Activated naive CD4-positive, alpha-beta T cell (primary cell): ENCODE data around the gene MYO1B.

ENCODE experiments used
- DNase-seq, 4 experiments: peaks; one replicate each; lab custom pipeline; 2025; lab: John Stamatoyannopoulos, UW

Gene MYO1B

DNA sequence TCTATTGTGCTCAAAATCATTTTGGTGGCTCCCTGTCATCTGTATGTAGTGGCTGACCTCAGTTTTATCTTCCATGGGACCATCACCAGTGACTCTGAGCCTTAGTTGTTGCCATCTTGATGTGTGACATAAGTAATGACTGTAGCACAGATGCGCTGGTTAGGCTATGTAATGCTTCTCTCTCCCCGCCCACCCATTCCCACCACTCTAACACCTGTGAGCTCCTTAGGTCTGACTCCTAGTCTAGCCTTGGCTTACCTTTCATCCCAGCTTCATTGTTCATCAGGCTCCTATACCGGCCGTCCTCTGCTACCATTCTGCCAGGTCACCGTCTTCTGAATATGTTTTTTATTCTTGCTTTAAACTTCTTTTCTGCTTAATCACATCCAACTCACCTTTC is 17.2 kb downstream of the MYO1B start:
- no peak for DNase-seq

- no peak for DNase-seq
Observed at GRCh38 chr2:191263050-191263449, 17.8 kb downstream of the MYO1B start.

- DNase-seq = no peak
Observed at GRCh38 chr2:191264647-191265081, 19.5 kb downstream of the MYO1B start.

- no peak for DNase-seq
Observed at GRCh38 chr2:191265311-191266170, 20.3 kb downstream of the MYO1B start.

GRCh38 chr2:191266201-191266600 is 21.0 kb downstream of the MYO1B start:
- DNase-seq = no peak

DNA sequence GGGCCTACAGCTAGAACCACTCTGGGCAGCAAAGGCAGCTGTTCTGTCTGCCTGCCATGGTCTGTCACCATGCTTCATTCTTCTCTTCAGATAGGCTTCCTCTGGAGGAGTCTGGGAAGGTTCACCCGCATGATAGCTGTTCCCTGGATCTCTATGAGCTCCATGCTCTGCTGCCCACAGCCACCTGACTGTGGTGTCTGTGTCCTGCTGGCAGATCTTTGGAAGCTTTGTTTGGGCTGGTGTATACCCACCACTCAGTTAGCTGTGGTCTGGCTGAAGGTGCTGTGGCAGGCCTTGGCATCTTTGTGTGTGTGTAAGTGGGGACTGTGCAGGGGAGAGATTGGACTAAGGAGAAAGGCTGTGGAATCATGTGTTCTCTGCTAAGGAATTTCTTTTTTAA is 23.4 kb downstream of the MYO1B start:
- DNase-seq = no peak

- DNase-seq = no peak
Observed at GRCh38 chr2:191270306-191271161, 25.3 kb downstream of the MYO1B start.

DNA sequence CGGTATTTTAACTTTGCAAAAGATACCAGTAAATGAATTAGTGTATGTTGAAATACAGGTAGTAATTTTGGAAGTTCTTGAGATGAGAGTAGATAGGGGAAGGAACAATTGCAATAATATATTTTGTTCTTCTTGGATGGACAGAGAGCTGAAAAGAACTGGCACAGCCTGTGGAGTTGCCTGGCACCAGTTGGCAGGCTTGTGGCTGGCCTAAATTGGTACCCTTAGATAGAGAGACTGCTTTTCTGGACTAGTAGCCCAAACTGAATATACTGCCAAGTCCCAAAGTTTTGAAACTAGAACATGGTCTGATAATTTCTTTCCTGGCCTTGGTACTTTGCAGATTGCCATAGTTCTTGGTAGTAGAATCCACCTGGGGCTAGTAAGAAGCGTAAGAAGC is 26.9 kb downstream of the MYO1B start:
- no peak for DNase-seq

- DNase-seq = no peak
Observed at GRCh38 chr2:191274413-191274815, 29.2 kb downstream of the MYO1B start.

GRCh38 chr2:191276792-191277465 is 31.7 kb downstream of the MYO1B start:
- DNase-seq = no peak

GRCh38 chr2:191280290-191280689 is 35.1 kb downstream of the MYO1B start:
- no peak for DNase-seq

DNA sequence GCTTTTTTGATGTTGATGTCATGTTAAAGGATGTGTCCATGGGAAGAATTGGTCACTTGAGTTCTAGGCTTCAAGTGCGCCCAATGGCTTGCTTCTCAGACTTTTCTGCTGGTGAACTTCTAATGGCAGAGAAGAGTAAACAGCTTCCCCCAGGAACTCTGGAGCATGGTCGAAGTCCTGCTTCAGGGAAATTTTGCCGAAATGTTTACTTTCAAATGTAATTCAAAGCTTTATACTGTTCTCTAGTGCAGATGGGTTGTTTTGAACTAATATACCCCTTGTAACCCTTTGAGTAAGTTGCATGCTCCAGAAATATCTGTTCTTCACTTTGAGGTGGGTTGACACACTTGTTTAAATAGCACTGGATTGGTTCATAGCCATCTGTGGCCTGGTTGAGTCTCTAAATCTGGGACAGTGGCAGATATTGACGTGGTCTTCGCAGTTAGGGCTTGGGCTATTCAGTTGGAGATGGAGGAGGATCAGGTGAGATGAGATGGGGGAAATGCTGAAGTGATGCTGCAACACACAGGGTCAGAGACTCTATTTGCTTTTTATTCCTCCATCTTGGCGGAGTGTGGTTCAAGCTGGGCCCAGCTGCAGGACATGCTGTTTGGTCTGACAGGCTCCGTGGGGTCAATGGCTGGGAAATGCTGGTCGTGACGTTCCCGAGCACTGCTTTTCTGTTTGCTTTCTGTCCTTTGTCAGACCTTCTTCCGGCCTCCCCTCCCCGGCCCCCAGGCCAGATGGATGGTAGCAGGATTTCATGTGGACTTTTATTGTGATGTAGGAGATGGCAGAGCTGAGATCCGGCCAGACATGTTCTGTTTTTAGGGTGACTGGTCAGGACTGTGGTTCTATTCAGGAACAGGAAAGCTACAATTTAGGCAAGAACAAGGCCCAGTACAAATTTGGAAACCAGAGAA is 35.9 kb downstream of the MYO1B start:
- DNase-seq = no peak

DNA sequence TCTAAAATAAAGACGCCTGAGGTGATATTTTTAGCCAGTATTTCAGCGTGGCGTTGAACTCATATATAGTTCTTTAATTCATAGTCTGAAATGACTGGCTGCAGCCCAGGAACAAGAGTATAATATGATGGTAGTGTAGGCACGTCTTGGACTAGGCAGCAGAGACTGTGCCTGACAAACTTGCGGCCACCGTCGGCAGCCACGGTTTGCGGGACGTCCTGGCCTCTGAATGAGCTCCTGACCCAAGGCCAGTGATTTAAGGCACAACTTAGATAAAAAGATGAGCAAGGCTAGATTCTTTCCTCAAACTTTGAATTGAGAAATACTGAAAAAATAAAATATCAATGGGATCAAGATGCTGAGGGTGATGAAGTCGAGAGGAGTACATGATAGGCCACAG is 40.0 kb downstream of the MYO1B start:
- no peak for DNase-seq

GRCh38 chr2:191287820-191288219 is 42.6 kb downstream of the MYO1B start:
- no peak for DNase-seq

DNA sequence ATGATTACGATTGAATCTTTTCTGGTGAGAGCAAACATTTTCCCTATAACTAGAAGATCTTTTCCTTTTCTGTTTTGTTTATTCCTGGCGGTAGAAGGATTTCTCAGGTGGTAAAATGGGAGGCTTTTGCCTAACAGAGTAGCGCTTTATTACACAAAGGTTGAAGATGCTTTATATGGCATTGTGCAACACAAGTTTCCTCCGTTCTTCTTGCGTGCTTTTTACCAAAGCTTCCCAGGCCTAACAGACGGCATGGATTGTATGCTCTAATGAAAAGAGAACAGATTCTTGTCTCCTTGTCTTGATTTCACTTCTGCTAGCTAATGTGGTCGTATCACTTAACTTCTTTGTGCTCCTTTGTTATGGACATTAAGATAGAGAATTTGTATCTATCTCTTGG is 43.8 kb downstream of the MYO1B start:
- DNase-seq = no peak

DNA sequence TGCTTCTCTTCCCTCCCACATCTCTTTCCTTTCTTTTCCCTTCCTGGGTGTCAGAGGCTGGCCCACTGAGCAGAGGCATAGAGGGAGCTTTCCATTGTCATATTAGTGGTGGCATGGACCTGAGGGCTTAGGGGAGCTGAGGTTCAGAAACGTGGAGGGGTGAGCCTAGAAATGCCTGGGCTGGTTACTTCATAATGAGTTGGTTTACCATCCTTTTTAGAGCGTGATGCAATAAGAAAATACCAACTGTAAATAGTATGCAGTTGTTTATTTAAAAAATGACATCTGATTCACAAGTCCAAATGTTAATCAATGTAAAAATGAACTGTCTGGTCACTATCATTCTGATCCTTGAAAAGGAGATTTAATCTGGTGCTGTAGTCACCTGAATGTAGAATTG is 46.3 kb downstream of the MYO1B start:
- DNase-seq = no peak

DNA sequence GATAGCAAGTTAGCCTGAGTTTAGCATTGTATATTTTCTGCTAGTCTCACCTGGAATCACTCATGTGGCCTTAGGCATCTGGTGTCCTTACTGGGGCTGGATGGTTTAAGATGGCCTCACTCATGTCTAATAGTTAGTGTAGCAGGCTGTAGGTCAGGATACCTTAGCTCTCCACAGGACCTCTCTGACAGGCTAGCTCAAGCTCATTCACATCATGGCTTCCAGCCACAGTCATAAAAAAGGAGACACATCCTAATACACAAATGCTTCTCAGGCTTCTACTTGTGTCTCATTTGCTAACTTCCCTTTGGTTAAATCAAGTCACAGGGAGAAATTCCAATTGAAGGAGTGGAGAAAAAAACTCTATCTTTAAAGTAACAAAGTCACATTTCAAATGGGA is 47.7 kb downstream of the MYO1B start:
- DNase-seq = no peak

- DNase-seq = no peak
Observed at GRCh38 chr2:191295088-191295487, 49.9 kb downstream of the MYO1B start.

GRCh38 chr2:191296083-191297006 is 51.1 kb downstream of the MYO1B start:
- DNase-seq = no peak

DNA sequence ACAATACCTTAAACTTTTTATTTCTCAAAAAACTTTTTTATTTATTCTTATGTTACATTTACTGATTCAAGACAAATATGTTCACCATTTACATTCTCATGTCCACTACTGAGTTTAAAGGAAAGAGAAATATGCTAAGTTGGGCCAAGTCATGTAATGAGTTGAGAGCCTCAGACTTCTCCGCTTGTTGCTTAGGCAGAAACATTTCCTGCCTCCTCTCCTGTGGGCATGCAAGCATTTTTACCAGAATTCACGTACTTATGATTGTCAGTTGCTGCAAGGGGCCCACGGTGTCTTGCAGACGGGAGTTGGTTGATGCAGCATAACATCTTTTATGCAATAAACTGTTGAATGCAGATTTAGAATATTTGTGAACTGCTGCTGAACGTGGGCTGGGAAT is 51.8 kb downstream of the MYO1B start:
- DNase-seq = no peak
